GM12878 (cell line): ENCODE data around the gene LMLN. TPM values are rescaled to one million over a fixed set of nuclear protein-coding genes. Genes with fewer than 3 reads are reported as not detected.

ENCODE experiments used
- CUX1 ChIP-seq: IDR thresholded peaks from 2 replicates; pipeline ENCODE4 v1.6.1; 2012; ENCODE audit warnings: improper control_type of control experiment, low read depth, low read length; ENCODE audit not compliant: insufficient replicate concordance
- DPF2 ChIP-seq: fragments of 450-650 bp; IDR thresholded peaks from 2 replicates; pipeline ENCODE4 v1.6.1; 2017; ENCODE audit warnings: mild to moderate bottlenecking
- EP300 ChIP-seq, 2 experiments: fragments of 150-350 bp in 1 of 2; IDR thresholded peaks; 2 replicates each; pipeline ENCODE4 v1.6.1; 2011 to 2012; ENCODE audit warnings: low read depth in 2 of 2, low read length in 2 of 2, borderline replicate concordance in 1 of 2, improper control_type of control experiment in 1 of 2, inconsistent platforms in 1 of 2; ENCODE audit not compliant: control insufficient read depth in 1 of 2
- FOS ChIP-seq: IDR thresholded peaks from 3 replicates; pipeline ENCODE4 v1.6.1; 2011; ENCODE audit warnings: borderline replicate concordance; ENCODE audit not compliant: insufficient read length; ENCODE audit errors: extremely low read depth
- HDGF ChIP-seq: fragments of 450-650 bp; IDR thresholded peaks from 2 replicates; pipeline ENCODE4 v1.6.1; 2016; ENCODE audit warnings: antibody characterized with exemption
- IRF4 ChIP-seq: IDR thresholded peaks from 2 replicates; pipeline ENCODE4 v1.6.1; 2011; ENCODE audit warnings: low read depth, low read length
- NR2C2 ChIP-seq: IDR thresholded peaks from 2 replicates; pipeline ENCODE4 v1.6.1; 2011; ENCODE audit warnings: borderline replicate concordance, low read depth; ENCODE audit not compliant: control insufficient read depth, insufficient read length
- RUNX3 ChIP-seq: IDR thresholded peaks from 2 replicates; pipeline ENCODE4 v1.6.1; 2012; ENCODE audit warnings: low read length, inconsistent platforms
- SKIL ChIP-seq: fragments of 450-650 bp; IDR thresholded peaks from 2 replicates; pipeline ENCODE4 v1.6.1; 2017; ENCODE audit warnings: mild to moderate bottlenecking, low read depth, inconsistent platforms; ENCODE audit not compliant: poor library complexity, severe bottlenecking
- SREBF2 ChIP-seq: IDR thresholded peaks from 2 replicates; pipeline ENCODE4 v1.6.1; 2012; ENCODE audit warnings: mild to moderate bottlenecking, low read length
- polyA plus RNA-seq, 11 experiments: library from polyadenylated mRNA; depleted of rRNA in 4 of 11; unstranded in 6 of 11; stranded (reverse) in 5 of 11; fragments of >200 nt; fragmentation: Nextera tagmentation in 4 of 11; fragmentation: Illumina TruSeq in 1 of 11; extraction: Ambion mirVana in 4 of 11; extraction: Trizol in 1 of 11; gene quantifications; 1 replicate in 1 of 11; 2 replicates in 10 of 11; pipeline versions ENCODE4 v1.2.1 to v1.2.3, GENCODE V29; 2011 to 2016; ENCODE audit warnings: inconsistent platforms in 2 of 11, missing spikeins in 2 of 11, low read depth in 1 of 11
- total RNA-seq, 4 experiments: library from RNA; depleted of rRNA in 3 of 4; stranded (reverse); fragments of >200 nt in 3 of 4; fragmentation: Illumina TruSeq in 1 of 4; extraction: Trizol in 1 of 4; gene quantifications; 2 replicates each; pipeline versions ENCODE4 v1.2.1 to v1.2.3, GENCODE V29; 2013 to 2021

Gene LMLN
- total and polyA plus RNA-seq, 10 of the 15 experiments (the other 5 are each of a cell fraction or from before 2014, with no cell fraction given), result 0.02 to 1.7 (median 0.81) TPM

DNA sequence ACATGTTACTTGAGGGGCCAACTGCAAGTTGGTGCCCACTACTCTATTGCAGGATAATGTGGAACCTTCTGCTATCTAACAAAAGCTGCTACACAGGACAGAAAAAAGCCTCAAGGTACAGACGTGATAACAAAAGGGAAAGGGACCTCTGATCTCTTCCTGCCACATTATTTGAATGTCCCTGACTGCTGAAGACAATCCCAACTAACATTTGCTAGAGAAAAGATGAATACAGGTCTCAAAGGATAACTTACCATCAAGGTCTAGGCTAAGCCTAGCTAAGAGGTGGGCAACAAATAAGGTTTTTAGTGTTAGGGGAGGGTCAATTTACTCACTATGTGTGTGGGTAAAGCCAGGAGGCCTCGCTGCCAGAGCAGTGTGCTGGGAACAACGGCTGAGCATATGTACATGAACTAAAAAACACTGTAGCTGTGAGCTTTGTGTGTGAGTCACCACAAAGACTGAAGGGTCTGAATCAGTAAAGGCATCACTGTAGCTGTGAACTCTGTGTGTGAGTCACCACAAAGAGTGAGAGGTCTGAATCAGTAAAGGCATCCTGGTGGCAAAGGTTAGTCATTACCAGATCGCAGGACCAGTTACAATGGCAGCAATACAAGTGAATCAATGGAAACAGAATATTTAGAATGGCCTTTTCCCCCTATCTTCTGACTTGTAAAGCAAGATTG, 111.7 kb downstream of the LMLN start (continued):
- TF ChIP-seq CUX1 (no peak), SREBF2 (no peak), DPF2 (no peak), IRF4 (0 out of 2 replicates have a peak, but pooled peaks have one; percentile 22), EP300 (IDR thresholded peaks at IDR 0.05; ENCODE audit: borderline replicate concordance in 1 of 2, control insufficient read depth in 1 of 2, low read depth in 2 of 2, low read length in 2 of 2) (no peak), SKIL (no peak), FOS (no peak), RUNX3 (peak; percentile 43), HDGF (no peak), NR2C2 (no peak)
